Esophagus muscularis mucosa (tissue), 4 donors: Measurements from ENCODE around the gene SLC39A11. TPM values are rescaled to one million over a fixed set of nuclear protein-coding genes. Genes with fewer than 3 reads are reported as not detected.

Experiments used
- DNase-seq: peaks from one replicate; pipeline ENCODE4 v3.0.0-alpha.2; 2017; ENCODE audit errors: extremely low spot score
- H3K27ac ChIP-seq, 4 donors: fragments of 200-600 bp; sonication (generic); replicated peaks in 1 of 4; 1 replicate in 3 of 4; 2 replicates in 1 of 4; pipeline ENCODE4 v1.5.1; 2016 to 2019; ENCODE audit warnings: mild to moderate bottlenecking in 1 of 4
- H3K27me3 ChIP-seq, 4 donors: fragments of 200-600 bp; sonication (generic); one replicate each; pipeline versions ENCODE4 v1.5.1 to v1.6.0; 2016 to 2019
- H3K36me3 ChIP-seq, 4 donors: fragments of 200-600 bp; sonication (generic); one replicate each; pipeline ENCODE4 v1.5.1; 2016 to 2019
- H3K4me1 ChIP-seq, 4 donors: fragments of 200-600 bp; sonication (generic); one replicate each; pipeline ENCODE4 v1.5.1; 2016 to 2019
- H3K4me3 ChIP-seq, 4 donors: fragments of 200-600 bp; sonication (generic); 1 replicate in 2 of 4; 2 replicates in 2 of 4; pipeline ENCODE4 v1.5.1; 2016 to 2019; ENCODE audit warnings: mild to moderate bottlenecking in 4 of 4, moderate library complexity in 1 of 4
- H3K9me3 ChIP-seq, 4 donors: fragments of 200-600 bp; sonication (generic); 1 replicate in 3 of 4; 2 replicates in 1 of 4; pipeline ENCODE4 v1.5.1; 2016 to 2019
- EP300 ChIP-seq: sonication (generic); formaldehyde crosslinking; IDR thresholded peaks from one replicate; pipeline ENCODE4 v1.6.1; 2017; ENCODE audit warnings: antibody characterized with exemption
- POLR2A ChIP-seq: fragments of 450-650 bp; IDR thresholded peaks from one replicate; pipeline ENCODE4 v1.6.1; 2017; ENCODE audit warnings: antibody characterized with exemption, moderate library complexity, mild to moderate bottlenecking, low read depth
- POLR2AphosphoS5 ChIP-seq, 2 donors: sonication (generic); formaldehyde crosslinking; IDR thresholded peaks; one replicate each; pipeline ENCODE4 v1.6.1; 2017; ENCODE audit warnings: antibody characterized with exemption in 2 of 2
- WGBS: methylation state at CpG from one replicate; pipeline ENCODE4 v1.1.5; 2018; 5-methylcytosine and 5-hydroxymethylcytosine counted together
- intact Hi-C: fragments of 100-400 bp; cut with DNase I; formaldehyde crosslinking; loops from one replicate; pipeline ENCODE4 v1.15.1; 2023
- total RNA-seq, 4 donors: library from RNA; depleted of rRNA; stranded (reverse); fragments of >200 nt; gene quantifications; one replicate each; pipeline versions ENCODE4 v1.1.0 to v1.2.1, GENCODE V29; 2016
- TF ChIP-seq, protein P1 (sequence below), 3 experiments: fragments of 200-600 bp in 2 of 3; fragments of 450-650 bp in 1 of 3; sonication (generic) in 2 of 3; IDR thresholded peaks; one replicate each; pipeline ENCODE4 v1.5.1; 2017 to 2019; ENCODE audit warnings: antibody characterized with exemption in 3 of 3, mild to moderate bottlenecking in 2 of 3, moderate library complexity in 1 of 3

The SLC39A11 gene
- total RNA-seq, 4 donors from 2014 or later: 7.5 to 20.2 (median 18.4) TPM

GRCh38 chr17:72654706-72655105 is 437.8 kb downstream of the SLC39A11 start:
- WGBS: 83% methylated on average over 11 of the region's 12 CpGs
- Histone ChIP-seq H3K27ac (no peak overlapping the region), H3K4me1 (no peaks in the 10 kb centered on the region), H3K9me3 (no peaks in the 10 kb centered on the region), H3K4me3 (no peak overlapping the region), H3K27me3 (no peaks in the 10 kb centered on the region), H3K36me3 (no peaks in the 10 kb centered on the region)
- TF ChIP-seq POLR2A: no peak
- TF ChIP-seq EP300: no peak
- TF ChIP-seq POLR2AphosphoS5 (IDR thresholded peaks at IDR 0.05): no peak
- TF ChIP-seq, protein P1, sequence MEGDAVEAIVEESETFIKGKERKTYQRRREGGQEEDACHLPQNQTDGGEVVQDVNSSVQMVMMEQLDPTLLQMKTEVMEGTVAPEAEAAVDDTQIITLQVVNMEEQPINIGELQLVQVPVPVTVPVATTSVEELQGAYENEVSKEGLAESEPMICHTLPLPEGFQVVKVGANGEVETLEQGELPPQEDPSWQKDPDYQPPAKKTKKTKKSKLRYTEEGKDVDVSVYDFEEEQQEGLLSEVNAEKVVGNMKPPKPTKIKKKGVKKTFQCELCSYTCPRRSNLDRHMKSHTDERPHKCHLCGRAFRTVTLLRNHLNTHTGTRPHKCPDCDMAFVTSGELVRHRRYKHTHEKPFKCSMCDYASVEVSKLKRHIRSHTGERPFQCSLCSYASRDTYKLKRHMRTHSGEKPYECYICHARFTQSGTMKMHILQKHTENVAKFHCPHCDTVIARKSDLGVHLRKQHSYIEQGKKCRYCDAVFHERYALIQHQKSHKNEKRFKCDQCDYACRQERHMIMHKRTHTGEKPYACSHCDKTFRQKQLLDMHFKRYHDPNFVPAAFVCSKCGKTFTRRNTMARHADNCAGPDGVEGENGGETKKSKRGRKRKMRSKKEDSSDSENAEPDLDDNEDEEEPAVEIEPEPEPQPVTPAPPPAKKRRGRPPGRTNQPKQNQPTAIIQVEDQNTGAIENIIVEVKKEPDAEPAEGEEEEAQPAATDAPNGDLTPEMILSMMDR (IDR thresholded peaks at IDR 0.05): no peak
- no peak for DNase-seq
- intact Hi-C loops: no loop called here

DNA sequence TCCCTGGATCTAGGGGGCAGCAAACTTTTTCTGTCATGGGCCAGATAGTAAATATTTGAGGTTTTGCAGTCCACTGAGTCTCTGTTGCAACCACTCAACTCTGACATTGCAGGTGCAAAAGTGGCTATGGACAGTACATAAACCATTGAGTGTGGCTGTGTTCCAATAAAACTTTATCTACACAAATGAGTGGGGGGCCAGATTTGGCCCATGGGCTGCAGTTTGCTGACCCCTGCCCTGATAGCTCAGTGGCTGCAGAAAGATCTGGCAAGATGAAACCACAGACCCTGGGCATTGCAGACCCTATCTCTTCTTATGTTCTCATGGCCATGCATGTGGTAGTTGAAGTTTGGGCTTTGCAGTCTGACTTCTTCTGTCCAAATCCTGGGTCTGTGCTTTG is 440.5 kb downstream of the SLC39A11 start:
- Histone ChIP-seq H3K27me3 (no peaks in the 10 kb centered on the region), H3K27ac (no peak overlapping the region), H3K9me3 (no peaks in the 10 kb centered on the region), H3K4me1 (no peaks in the 10 kb centered on the region), H3K36me3 (peaks cover 0 to 19% (median 5%) of the 10 kb centered on the region in 4 donors), H3K4me3 (no peak overlapping the region)
- DNase-seq: no peak
- intact Hi-C loops: no loop called here
- TF ChIP-seq EP300 (no peak), POLR2A (no peak), POLR2AphosphoS5 (IDR thresholded peaks at IDR 0.05) (no peak)
- TF ChIP-seq, protein P1 (IDR thresholded peaks at IDR 0.05): no peak

DNA sequence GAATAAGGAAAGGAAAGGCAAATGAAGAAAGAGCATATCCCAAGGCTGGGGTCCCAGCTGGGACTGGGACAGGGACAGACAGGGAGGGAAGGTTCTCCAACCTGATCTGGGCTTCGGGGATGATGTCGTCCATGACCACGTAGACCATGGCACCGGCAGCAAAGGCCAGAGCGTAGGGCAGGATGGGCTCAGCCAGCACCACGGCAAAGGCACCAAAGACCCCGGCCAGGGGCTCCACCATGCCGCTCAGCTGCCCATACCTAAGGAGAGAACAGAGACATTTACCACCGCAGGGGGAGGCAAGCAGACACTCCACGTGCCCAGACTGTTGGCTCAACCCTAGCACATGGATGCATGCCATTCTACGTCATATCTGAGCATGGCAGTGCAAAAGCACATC is 443.8 kb downstream of the SLC39A11 start:
- H3K36me3 ChIP-seq: peaks cover 4 to 30% (median 5%) of the 10 kb centered on the region in 4 donors
- no peaks in the 10 kb centered on the region for H3K27me3 ChIP-seq
- no peak overlapping the region for H3K27ac ChIP-seq
- intact Hi-C loops: no loop called here
- no peak overlapping the region for H3K4me3 ChIP-seq
- DNase-seq: no peak
- 95% methylated on average over 11 of the region's 11 CpGs for WGBS
- H3K4me1 ChIP-seq: no peaks in the 10 kb centered on the region
- TF ChIP-seq EP300 (no peak), POLR2AphosphoS5 (IDR thresholded peaks at IDR 0.05) (no peak), POLR2A (no peak)
- TF ChIP-seq, protein P1 (IDR thresholded peaks at IDR 0.05): no peak
- H3K9me3 ChIP-seq: no peaks in the 10 kb centered on the region

DNA sequence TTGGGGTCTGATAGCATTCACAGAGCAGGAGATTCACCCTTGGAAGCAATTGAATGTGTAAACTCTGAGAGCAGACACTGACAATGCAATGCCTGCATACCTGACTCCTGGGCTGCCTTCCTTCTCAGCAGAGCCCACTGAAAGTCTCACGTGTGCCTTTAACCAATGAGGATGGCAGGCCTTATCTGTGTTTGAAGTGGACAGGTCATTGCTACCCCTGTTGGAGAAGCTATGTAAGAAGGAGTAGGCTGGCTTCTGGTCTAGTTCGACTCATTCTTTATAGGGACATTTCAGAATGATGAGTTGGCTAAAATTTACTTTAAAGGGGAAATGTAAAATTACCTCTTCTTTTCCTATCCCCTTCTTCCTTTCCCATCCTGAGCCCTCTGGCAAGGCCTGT is 446.3 kb downstream of the SLC39A11 start:
- TF ChIP-seq, protein P1 (IDR thresholded peaks at IDR 0.05): no peak
- TF ChIP-seq EP300 (no peak), POLR2A (no peak), POLR2AphosphoS5 (IDR thresholded peaks at IDR 0.05) (no peak)
- Histone ChIP-seq H3K4me1 (no peaks in the 10 kb centered on the region), H3K27me3 (peaks cover 0 to 6% (median 0%) of the 10 kb centered on the region in 4 donors), H3K9me3 (no peaks in the 10 kb centered on the region), H3K4me3 (no peak overlapping the region), H3K36me3 (peaks cover 4 to 30% (median 5%) of the 10 kb centered on the region in 4 donors), H3K27ac (no peak overlapping the region)
- intact Hi-C loops: no loop called here
- 81% methylated on average over 2 of the region's 2 CpGs for WGBS
- no peak for DNase-seq

GRCh38 chr17:72644492-72644891 is 448.0 kb downstream of the SLC39A11 start:
- Histone ChIP-seq H3K27ac (no peak overlapping the region), H3K9me3 (no peaks in the 10 kb centered on the region), H3K36me3 (peaks cover 4 to 30% (median 5%) of the 10 kb centered on the region in 4 donors), H3K4me3 (no peak overlapping the region), H3K4me1 (no peaks in the 10 kb centered on the region), H3K27me3 (peaks cover 0 to 14% (median 0%) of the 10 kb centered on the region in 4 donors)
- intact Hi-C loops: no loop called here
- WGBS: 81% methylated on average over 4 of the region's 4 CpGs
- TF ChIP-seq POLR2AphosphoS5 (IDR thresholded peaks at IDR 0.05) (no peak), EP300 (no peak), POLR2A (no peak)
- TF ChIP-seq, protein P1 (IDR thresholded peaks at IDR 0.05): no peak
- DNase-seq: no peak
